NK-92 (cell line): ENCODE data around the gene SLC29A2.
"Not testable (repeated sequence)": the region's sequence is repeated elsewhere in the genome, so short reads cannot be mapped to it uniquely, and the experiment has no call there.

Experiments
- DNase-seq: peaks from one replicate; lab custom pipeline; 2025; ENCODE audit not compliant: unreplicated experiment; lab: John Stamatoyannopoulos, UW

SLC29A2 gene

DNA sequence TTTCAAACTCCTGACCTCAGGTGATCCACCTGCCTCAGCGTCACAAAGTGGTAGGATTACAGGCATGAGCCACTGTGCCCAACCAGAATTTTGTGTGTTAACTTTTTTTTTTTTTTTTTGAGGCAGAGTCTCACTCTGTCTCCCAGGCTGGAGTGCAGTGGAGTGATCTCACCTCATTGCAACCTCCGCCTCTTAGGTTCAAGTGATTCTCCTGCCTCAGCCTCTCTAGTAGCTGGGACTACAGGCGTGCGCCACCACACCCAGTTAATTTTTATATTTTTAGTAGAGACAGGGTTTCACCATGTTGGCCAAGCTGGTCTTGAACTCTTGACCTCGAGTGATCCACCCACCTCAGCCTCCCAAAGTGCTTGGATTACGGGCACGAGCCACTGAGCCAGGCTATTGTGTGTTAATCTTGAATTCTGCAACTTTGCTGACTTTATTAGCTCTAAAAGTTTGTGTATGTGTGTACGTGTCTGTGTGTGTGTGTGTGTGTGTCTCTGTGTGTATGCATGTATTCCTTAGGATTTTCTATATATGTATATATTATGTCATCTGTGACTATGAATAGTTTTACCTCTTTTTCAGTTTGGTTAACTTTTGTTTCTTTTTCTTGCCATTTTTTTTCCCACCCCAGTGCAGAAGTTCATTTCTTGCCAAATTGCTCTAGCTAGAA is 20.9 kb downstream of the SLC29A2 start:
- not testable (repeated sequence) for DNase-seq

GRCh38 chr11:66349084-66349386 is 22.5 kb downstream of the SLC29A2 start:
- DNase-seq = no peak

DNA sequence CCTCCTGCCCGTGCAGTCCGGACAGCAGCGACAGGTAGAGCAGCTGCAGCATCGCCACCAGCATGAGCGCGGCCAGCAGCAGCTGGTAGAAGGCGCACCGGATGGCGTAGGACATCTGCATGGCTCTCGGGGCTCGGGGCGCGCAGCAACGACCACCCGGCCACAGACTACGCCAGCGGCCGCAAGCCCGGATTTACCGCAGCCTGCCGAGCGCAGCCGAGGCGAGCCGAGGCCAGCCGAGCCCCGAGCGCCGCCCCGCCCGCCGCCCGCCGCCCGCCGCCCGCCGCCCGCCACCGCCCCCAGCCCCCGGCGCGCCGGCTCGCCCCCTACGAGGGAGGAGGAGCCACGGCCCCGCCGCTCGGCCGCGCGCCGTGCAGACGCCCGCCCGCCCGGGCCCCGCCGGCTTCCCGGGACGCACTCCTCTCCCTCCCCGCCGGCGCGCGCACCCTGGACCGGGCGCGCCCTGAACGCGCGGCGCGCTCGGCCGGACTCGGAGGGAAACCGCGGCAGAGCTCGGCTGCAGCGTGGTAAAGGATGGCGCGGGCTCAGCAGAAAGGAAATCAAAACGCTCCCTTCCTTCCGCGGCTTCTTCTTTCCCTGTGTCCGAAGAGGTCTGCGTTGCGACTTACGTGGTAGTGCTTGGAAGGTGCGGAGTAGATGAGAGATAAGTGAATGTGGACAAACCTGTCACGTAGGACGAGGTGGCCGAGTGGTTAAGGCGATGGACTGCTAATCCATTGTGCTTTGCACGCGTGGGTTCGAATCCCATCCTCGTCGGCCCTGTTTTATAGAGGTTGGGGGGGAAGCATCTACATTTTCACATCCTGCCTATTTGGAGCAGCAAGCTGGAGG is 23.9 kb downstream of the SLC29A2 start, which contains the start of gene B4GAT1:
Gene B4GAT1, minus strand, starts transcription at position 205 of the 852 bp plus-strand sequence. Its CDS starts 84 bp downstream, at position 121.
- DNase-seq = no peak

DNA sequence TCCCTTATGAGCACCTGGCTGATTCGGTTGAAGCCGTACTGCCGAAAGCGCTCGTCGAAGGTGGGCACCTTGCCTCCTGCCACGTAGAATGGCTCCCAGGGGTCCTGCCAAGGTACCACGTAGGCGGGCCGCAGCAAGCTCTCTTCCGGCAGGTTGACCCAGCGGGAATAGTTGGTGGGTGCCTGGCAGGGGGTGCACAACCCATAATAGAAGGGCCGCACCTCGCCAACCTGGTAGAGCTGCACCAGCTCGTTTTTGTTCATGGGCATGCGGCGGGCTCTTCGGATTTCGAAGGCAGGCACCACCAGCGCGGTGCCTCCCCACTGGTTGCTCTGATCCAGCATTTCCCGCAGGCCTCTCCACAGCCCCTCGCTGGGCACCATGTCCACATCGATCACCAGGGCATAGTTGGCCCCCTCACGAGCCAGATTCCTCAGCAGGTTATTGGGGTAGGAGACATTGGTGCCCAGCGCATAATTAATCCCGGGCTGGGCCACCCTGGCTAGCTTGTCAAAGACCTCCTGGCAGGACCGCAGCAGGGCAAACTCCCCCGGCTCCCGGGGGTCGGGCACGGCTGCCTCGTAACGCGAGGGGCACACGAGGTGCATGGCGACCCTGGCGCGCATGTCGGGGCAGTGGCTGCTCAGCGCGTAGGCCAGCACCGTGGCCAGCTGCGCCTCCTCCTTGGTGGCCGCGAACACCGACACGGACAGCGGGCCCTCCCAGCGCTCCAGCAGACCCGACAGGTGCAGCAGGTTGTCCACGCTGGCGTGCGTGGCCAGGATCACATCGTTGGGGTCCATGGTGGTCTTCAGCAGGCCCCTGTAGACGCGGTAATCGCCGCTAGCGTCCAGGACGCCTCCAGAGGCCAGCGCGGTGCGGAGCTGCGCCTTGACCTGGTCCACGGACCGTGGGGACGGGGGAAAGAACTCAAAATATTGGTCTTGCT is 24.8 kb downstream of the SLC29A2 start:
- DNase-seq = no peak

DNA sequence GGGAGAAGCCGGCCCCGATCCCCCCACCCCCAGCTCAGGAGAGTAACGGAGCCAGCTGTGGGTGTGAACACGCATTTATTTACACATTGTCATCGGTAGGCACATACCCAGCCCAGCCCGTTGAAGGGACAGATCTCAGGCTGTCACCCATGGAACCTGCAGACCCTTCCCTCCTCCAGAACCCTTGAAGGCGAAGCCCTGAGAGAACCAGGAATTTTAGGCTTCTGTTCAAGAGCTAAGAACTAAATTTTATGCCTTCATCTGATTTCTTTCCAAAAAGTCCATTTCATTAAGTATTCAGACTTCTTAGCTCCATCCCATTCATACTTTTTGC is 26.3 kb downstream of the SLC29A2 start:
- DNase-seq = no peak

GRCh38 chr11:66344550-66345315 is 26.8 kb downstream of the SLC29A2 start, which contains the start of gene BRMS1:
BRMS1 (minus strand) TSS chr11:66345104; CDS start chr11:66342234, 2,870 bp downstream.
- DNase-seq = peak; percentile 73

DNA sequence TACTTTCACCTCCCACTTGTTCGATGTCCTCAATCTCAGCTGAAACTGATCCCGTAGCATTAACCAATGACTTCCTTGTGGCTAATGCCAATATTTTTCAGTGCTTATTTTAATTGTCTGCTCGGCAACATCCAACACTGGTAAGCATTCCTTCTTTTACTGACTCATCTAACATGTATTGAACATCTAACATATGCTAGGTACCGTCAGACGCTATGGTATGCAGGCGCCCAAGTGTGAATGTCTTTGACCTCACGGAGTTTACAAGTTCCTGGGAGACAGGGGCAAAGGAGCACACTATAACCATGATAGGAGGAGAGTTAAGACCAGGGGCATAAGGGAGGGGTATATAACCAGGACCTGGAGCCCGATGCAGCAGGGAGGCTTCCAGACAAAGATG is 28.4 kb downstream of the SLC29A2 start:
- no peak for DNase-seq

DNA sequence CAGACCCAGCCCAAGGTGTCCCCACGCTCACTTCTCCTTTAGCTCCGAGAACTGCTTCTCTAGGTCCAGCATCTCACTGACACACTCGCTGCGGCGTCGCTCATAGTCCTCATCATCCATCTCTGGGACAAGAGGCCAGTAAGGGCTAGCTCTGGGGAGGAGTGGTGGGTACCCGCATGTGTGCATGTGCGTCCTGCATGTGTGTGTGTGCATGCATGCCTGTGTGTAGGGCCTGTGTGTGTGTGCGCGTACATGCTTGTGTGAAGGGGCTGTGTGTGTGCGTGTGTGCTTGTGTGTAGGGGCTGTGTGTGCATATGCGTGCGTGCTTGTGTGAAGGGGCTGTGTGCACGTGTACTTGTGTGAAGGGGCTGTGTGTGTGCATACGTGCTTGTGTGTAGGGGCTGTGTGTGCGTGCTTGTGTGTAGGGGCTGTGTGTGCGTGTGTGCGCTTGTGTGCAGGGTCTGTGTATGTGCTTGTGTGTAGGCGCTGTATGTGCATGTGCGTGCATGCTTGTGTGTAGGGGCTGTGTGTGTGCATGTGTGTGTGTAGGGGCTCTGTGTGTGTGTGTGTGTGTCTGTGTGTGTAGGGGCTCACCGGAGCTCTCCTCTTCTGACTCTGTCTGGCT is 29.9 kb downstream of the SLC29A2 start:
- no peak for DNase-seq

DNA sequence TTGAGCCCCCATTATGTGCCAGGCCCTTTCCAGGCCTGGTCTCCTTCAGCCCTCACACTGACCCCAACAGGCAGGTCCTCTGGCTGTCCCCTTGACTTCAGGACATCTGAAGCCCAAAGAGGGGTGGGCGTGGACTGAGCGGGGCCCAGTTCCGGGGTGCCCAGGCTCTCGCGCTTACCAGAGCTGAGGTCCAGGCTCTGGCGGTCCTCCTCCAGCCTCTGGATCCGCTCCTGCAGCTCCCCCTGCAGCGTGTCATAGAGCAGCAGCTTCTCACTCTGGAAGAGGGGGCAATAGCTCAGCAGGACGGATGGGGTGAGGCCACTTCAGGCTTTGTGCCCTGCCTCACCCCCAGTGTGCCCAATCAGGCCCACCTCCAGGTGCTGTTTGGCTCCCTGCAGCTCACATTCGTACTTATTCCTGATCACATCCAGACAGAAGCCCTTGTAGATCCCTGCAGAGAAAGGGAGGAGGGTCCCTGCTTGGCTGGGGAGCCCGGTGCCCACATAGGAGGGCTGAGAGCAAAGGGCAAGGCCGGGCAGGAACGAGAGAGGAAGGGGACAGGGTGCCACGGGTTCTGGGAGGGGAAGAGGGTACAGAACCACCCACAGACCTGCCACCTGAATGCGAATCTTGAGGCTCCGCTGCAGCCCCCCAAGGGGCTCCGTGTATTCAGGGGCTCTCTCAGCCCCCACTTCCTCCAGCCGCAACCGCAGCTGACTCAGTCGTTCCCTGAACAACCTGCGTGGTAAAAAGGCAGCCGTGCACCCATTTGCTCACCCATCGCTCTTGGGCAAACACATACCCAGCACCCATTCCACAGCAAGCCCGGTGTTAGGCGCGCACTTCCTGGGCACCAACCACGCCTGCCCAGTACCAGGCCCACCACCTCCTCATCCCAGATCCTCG is 30.7 kb downstream of the SLC29A2 start:
- no peak for DNase-seq

DNA sequence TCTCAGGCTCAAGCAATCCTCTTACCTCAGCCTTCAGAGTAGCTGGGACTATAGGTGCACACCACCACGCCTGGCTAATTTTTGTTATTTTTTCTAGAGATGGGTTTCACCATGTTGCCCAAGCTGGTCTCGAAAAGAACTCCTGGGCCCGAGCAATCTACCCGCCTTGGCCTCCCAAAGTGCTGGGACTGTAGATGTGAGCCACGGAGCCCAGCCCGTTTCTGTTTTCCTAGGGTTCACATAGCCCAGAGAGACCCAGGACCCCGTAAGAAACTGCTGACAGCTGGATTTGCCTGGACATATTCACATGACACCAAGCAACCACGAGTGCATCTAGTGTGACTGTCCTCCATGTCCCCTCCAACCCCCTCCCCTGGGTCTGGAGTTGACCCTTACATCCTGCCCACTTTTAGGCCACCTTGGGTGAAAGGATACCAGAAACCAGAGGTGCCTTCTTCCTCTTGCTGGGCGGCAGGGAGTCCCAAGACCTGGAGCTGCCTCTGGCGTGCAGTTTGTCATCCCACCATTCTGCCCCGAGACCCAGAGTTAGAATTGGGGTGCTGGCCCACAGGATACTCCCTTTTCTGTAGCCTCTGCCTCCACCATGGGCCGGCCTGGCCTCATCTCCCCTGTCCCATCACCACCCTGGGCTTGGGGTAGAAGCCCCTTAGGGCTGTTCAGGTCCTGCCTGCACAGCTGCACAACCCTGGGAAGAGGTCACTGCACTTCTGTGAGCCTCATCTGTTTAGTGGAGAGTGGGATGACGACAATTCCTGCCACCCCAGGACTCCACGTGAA is 31.7 kb downstream of the SLC29A2 start:
- DNase-seq = no peak

GRCh38 chr11:66339162-66339675 is 32.3 kb downstream of the SLC29A2 start:
- no peak for DNase-seq

DNA sequence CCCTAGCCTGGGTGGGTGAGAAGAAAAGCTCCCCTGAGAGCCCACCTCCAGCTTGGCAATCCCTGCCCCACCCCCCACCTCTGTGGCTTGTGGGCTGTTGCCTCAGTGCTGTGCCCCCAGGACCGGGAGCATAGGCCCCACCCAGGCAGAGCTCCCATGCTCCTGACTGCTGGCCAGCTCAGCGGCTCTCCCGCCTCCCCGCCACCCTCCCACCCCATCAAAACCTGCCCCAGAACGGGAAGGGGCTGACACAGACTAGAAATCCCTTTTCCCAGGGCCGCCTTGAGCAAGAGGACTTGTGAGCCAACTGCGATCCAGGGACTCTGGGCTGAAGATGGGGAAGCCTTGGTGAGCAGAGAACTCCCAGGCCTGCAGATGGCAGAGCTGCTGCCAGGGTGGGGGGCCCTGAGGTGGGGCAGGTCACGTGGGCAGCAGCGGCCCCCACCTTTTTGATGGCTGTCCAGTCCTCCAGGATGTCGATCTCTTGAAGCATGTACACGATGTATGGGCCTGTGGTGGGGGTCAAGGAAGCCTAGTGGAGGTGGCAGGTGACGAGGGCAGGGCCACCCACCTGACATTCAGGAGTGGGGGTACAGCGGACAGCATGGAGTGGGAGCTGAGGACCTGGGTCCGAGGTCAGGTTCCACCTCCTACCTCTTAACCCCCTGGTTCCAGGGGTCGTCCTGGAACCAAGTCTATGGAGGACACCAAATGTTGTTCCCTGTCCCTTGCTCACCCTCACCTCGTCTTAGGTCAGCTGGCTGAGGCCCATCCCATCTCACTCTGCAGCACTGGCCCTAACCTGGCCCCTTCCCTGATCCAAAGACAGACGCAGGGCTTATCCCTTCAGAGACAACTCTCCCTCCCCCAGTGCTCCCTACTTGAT is 33.0 kb downstream of the SLC29A2 start:
- no peak for DNase-seq

GRCh38 chr11:66337103-66337899 is 34.3 kb downstream of the SLC29A2 start:
- no peak for DNase-seq

- DNase-seq = no peak
Measured at GRCh38 chr11:66336234-66337102, 35.1 kb downstream of the SLC29A2 start, which contains the start of gene RIN1. RIN1 (minus strand) TSS chr11:66336434; CDS start chr11:66336402, 32 bp downstream.

- DNase-seq = no peak
Measured at GRCh38 chr11:66335531-66336233, 35.9 kb downstream of the SLC29A2 start.
